Measurements from ENCODE around the gene SERF2.
A peak's percentile ranks its signal among the peaks of the same experiment; 100 is the strongest.
"Not testable (repeated sequence)": the region's sequence is repeated elsewhere in the genome, so short reads cannot be mapped to it uniquely, and the experiment has no call there.

The SERF2 gene

DNA sequence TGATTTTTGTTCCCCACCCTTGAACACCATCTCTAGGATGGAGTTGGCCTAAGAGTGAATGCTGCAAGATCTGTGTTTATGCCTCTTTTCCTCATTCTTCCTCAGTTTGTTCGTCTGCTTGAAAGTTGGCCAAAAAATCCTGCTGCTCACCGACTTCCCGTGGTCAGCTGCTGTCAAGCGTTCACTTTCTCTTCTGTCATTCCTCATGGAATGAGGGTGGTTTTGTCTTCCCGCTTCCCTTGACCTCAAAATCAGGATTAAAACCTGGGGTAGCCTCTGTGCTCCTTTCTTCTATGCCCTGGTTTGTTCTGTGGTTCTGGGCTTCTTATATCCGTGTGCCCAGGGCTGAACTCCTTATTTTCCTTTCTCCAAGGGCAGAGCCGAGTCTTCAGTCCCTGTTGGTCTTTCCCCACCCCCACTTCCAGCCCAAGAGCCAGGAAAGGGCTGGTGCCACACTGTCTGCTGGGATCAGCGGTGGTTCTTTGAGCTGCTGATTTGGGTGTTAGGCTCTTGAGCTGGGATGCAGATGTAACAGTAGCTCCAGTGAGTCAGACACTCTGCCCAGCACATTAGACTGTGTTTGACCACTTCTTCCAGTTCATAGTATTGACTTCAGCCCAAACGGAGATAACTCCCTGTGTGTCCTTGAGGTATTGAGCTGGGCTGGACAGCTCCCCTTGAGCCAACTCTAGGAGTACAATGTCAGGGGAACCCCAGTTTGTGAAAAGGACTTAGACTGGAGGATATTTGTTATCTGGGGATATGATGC lies 2.3 kb downstream of the SERF2 start:
- no peak for DNase-seq

DNA sequence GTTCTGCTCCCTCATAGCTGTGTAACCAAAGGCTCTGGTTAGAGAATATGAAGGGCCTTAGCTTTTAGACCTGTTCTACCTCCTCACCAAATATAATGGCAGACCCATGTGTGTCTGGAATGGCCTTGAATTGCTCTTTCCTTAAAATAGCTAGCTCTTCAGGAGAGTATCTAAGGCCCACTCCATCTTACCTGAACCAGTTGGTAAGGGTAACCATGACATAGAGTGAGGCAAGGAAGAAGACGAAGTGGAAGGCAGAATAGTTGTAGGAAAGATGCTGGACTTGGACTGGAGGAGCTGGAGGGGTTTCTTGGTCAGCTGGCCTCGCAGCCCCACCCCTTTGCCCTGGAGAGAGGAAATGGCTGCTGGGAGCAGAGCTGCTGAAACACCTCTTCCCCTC lies 3.1 kb downstream of the SERF2 start:
- no peak for DNase-seq

DNA sequence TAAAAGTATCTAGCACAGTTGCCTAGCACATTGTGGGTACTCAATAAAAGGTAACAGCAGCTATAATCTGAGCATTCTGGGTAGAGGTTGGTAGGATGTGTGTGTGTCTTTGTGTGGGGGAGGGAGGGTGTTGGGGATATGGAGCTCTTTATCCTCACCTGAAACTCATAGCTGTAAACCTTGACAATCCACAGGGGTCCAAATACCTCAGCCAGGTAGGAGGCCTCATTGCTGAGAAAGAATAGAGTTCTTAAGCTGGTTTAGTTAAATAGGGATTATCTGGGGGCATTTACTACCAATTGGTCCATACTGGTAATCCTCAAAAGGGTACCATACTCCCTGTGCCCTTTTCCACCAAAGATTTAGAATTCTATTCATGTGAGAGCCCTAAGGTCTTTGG lies 3.9 kb downstream of the SERF2 start:
- no peak for DNase-seq

DNA sequence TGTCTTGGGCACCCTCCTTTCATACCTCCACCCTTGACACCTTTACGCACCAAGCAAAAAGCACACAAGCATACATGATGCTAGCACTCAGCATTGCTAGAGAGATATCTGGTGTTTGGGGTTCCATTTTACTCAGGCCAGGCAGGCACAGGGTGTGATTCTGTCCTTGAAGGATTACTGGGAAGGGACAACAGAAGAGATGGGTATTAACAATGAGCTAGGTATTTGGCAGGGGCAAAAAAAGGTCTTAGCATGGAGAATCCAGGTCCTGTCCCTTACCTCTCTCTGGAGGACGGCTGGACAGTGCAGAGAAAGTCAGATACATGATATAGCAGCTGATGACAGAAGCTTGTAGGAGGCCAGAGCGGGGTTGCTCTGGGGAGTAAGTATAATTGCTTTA lies 4.4 kb downstream of the SERF2 start:
- no peak for DNase-seq

DNA sequence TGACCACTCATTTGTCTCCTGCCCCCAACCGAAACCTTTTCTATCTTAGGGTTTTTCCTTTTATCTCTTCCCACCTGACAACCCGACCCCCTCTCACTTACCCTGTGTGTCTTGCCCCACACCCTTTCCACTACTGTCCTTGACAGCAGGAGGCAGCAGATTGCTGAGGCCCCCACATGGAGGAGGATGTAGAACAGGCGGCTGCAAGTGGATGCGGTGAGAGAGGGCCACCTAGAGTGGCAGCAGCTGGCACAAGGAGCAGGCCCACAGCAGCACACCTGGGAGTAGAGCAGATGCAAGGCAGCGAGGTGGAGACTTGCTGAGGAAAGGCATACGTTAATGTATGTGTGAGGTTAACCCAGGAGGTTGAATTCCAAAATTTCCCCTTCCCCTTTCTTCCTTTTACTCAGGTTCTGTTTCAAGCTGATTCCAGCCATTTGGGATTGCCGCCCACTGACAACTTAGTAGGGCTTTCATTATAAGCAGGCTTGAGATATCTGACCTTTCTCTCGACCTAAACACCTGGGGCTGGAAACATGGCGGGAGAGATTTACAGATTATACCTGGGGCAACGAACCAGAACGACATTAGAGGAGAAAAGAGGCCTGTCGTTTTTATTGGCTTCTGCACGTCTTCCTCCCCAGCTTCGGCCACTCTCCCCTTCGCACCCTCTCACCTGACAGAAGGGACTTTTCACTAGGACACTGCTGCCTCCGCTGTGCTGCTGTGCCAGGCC lies 7.3 kb downstream of the SERF2 start:
- DNase-seq, result no peak

DNA sequence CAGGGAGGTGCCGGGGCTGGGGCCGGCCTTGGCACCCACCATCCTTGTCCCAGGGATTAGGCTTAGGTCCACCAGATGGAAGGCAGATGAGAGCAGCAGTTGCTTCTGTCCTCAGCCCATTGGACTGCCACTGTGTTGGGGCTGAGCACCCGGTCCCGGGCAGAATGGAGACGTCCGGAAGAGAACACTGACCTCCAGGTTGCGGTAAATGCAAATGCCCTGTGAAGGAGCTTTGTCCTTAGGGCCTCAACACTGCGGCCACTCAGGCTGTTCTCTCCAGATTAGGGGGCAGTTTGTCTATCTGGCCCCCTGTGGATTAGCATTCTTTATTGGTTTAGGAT lies 7.8 kb downstream of the SERF2 start, which contains the start of gene SERINC4:
Gene SERINC4, minus strand, starts transcription at position 276 of the 341 bp plus-strand sequence. Its CDS starts 234 bp downstream, at position 42.
- DNase-seq, result no peak

DNA sequence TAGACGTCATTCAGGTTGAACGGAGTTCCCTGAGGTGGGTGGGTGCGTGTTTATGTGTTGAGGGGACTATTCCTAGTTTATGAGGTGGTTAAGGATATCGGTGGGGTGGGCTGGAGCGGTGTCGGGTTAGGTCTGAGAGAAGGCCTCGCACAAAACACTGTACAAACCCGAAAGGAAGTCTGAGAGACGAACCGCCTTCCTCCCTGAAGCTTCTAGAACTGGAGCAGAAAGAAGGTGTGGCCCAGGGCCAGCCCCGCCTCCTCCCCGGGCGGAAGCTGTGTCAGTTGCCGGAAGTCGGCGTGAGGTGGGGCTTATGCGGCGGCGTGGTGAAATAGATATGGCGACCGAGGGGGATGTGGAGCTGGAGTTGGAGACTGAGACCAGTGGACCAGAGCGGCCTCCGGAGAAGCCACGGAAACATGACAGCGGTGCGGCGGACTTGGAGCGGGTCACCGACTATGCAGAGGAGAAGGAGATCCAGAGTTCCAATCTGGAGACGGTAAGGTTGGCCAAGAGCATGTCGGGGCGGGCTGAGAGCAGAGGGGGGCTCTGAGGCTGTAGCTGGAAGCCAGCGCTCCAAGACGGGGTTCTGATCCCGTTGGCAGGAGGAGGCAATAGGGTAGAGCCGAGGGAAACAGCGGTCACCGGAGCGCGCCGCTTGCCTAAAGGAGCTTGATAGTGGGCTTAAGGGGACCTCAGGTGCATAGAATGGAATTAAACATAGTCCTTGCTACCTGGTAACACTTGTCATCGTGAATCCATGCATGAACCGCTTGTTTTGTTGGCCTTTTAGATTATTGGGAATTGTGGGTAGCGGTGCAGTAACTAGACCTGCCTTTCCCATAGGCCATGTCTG lies 8.4 kb downstream of the SERF2 start, which contains the start of gene HYPK:
Gene HYPK, plus strand, starts transcription at position 314 of the 856 bp plus-strand sequence. Its CDS starts 24 bp downstream, at position 338.
- DNase-seq, result peak; percentile 94

DNA sequence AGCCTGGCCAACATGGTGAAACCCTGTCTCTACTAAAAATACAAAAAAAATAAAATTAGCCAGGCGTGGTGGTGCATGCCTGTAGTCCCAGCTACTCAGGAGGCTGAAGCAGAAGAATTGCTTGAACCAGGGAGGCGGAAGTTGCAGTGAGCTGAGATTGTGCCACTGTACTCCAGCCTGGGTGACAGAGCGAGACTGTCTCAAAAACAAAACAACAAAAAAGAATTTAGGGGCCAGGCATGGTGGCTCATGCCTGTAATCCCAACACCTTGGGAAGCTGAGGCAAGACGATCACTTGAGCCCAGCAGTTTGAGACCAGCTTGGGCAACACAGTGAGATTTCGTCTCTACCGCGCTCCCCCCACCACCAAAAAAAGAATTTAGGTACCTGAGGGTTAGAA lies 10.6 kb downstream of the SERF2 start:
- not testable (repeated sequence) for DNase-seq

DNA sequence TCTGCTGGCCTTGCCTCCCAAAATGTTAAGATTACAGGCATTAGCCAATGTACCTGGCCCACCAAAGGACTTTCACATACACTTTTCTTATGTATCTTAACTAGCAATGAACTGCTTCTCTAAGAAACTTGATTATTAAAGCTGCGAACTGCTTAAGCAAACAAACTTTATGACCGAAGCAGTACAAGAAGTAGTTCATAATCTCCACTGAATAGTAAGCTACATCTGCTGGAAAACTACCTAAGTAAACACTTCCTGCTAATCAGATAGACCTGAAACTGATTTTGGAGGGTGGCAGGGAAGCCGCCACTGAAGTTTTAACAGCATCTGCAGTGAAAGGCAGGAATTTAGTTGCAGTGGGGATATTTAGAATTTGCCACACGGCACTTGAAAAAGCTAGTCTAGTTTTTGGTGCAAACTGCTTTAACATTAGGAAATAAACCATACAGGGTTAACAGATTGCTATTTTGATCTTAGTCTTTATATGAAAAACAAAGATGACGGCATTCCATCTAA lies 16.4 kb downstream of the SERF2 start:
- no peak for DNase-seq

DNA sequence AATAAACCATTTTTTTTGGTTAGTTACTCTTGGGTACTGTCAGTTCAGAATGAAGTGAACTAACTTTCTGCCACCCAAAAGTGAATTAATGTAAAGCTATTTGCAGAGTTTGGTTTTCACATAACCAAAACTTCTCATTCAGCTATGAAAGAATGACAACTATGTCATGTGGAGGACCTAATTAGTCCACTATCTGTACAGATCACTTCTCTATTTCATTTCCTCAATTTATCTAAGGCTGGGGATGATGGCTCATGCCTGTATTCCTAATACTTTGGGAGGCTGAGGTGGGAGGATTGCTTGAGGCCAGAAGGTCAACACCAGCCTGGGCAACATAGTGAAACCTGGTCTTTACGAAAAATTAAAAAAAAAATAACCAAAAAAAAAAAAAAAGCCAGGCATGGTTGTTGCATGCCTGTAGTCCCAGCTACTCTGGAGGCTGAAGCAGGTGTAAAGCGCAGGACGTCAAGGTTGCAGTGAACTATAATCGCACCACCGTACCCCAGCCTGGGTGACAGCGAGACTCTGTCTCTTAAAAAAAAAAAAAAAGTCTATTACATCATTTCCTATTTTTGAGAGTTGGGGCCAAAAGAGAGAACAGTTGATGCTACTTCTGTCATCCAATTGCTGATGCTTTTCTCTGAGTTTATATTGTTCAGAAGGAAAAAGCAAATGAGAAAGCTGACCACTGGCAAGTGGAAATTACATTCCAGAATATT lies 17.0 kb downstream of the SERF2 start:
- peak in 1 of 2 donors; percentile 62 for DNase-seq

DNA sequence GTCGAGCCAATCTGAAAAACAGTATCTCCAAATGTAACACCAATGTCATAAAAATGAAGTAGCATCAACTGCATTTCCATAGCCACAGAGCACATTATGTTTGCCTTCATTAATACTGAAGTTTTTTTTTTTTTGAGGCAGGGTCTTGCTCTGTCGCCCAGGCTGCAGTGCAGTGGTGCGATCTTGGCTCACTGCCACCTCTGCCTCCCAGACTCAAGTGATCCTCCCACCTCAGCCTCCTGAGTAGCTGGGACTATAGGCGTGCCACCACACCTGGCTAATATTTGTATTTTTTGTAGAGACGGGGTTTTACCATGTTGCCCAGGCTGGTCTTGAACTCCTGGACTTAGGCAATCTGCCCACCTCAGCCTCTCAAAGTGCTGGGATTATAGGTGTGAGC lies 22.9 kb downstream of the SERF2 start:
- not testable (repeated sequence) for DNase-seq

DNA sequence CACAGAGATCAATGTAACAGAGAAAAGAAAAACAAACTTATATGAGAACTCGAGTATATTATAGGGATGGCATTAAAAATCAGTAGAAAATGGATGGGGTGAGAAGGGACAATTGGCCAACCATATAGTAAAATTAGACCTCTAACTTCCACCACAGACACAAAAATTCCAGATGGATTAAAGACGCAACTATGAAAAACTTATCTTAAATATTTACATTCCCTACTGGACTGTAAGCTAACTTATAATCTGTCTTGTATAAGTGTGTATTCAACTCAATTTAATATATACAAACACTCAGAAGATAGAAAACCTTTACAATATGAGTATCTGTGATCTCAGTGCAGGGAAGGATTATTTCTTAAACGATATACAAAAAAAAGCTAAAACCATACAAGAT lies 29.4 kb downstream of the SERF2 start:
- no peak for DNase-seq

DNA sequence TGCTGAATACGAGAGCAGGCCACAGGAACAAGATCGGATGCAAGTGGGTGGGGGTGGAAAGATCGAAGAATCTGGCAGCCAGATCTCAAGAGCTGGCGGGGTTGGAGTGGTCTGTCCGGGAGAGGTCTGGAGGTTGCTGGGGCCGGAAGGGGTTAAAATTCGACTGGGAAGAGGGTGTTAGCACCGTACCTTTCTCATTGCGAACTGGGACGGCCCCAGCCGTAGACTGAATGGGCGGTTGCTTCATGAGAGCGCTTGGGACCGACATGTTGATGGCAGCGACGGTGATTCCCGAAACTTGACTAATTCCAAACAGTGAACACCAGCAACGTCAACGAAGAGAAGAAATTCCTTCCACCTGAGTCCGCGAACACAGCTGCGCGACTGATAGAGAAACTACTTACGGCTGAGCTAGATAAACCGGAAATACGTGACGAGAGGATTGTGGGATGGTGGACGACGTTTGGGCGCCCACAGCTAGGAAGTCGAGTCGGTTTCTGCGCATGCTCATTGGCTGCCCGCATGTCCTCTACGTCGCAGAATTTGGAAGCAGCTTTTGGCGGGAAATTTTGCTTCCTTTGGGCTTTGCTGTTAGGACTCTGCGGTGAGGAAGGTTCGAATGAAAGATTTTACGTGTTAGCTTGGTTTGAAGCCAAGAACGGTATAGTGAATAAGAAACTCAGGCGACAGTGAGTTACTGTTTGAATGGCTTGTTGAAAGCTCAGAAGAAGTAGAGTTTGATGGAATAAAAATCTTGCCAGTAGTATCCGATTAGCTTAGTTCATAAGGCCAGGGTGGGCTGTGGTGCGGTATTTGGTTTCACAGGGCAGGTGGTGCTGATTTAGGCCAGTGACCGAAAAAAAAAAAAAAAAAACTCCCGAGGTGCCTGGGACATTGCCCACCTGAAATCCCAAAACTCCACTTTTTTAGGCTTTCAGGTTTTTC lies 32.5 kb downstream of the SERF2 start, which contains the start of gene MFAP1:
Gene MFAP1, minus strand, starts transcription at position 389 of the 945 bp plus-strand sequence. Its CDS starts 121 bp downstream, at position 268.
- DNase-seq, result peak; percentile 94 to 96

DNA sequence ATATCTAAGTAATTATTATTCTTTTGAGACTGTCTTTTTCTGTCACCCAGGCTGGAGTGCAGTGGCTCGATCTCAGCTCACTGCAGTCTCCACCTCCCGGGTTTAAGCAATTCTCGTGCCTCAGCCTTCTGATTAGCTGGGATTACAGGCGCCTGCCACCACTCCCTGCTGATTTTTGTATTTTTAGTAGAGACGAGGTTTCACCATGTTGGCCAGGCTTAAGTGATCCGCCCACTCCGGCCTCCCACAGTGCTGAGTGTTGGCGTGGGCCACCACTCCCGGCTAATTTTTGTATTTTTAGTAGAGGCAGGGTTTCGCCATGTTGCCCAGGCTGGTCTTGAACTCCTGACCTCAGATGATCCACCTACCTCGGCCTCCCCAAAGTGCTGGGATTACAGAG lies 33.2 kb downstream of the SERF2 start:
- DNase-seq, result not testable (repeated sequence)

DNA sequence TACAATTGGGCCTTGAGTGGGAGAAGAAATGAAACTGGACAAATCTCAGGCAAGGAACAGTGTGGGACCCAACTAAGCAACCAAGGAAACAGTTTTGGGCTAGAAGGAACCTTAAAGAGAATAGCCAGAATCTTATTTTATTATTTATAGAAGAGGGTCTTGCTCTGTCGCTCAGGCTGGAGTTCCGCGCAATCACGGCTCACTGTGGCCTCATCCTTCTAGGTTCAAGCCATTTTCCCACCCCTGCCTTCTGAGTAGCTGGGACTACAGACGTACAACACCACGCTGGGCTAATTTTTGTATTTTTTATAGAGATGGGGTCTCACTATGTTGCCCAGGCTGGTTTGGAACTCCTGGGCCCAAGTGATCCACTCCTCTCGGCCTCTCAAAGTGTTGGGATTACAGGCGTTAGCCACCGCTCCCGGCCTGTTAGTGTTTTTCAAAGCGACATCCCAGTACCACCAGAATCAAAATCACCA lies 33.9 kb downstream of the SERF2 start:
- no peak for DNase-seq

DNA sequence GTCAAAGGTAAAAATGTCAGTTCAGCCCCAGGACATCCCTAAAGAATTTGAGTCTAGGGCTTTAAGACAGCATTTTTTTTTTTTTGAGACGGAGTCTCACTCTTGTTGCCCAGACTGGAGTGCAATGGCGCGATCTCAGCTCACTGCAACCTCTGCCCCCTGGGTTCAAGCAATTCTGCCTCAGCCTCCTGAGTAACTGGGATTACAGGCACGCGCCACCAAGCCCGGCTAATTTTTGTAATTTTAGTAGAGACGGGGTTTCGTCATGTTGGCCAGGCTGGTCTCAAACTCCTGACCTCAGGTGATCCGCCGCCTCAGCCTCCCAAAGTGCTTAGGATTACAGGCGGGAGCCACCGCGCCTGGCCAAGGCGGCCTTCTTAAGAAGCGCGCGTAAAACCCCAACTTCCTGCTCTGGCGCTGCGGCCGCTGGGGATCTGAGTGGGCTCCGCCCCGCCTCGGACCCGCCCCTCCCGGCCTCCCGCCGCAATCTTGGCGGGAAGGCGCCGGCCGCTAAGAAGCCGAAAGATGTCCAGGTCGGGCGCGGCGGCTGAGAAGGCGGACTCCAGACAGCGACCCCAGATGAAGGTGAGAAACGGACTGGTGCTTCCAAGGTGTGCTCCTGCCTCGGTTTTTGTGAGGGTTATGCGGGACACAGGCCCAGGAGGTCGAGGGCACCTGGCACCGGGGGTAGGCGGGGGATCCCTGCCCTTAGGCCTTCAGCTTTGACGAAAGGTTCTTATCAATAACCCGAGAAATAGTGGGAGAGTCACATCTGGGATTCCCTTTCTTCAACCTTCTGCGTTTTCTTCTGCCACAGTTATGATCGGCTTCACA lies 34.6 kb downstream of the SERF2 start, which contains the start of gene WDR76:
Gene WDR76, plus strand, starts transcription at position 495 of the 834 bp plus-strand sequence. Its CDS starts 31 bp downstream, at position 526.
- peak; percentile 74 to 75 for DNase-seq

DNA sequence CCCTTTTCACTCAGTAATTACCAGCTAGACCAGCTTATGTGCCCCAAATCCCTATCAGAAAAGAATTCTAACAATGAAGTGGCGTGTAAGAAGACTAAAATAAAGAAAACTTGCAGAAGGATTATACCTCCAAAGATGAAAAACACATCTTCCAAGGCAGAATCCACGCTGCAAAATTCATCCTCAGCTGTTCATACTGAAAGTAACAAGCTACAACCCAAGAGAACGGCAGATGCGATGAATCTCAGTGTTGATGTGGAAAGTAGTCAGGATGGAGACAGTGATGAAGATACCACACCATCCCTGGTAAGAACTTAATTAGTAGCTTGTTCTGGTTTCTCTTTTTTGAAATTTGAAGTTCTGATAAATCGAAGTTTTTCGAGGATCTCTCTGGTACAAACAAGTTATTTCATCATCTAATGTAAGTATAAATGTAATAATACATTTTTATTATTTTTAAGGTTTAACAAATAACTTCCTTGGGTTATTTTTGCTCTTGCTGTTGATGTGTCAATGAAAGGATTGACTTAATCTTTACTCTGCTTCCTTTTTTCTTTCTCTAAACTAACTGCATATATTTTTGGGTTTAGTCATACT lies 36.0 kb downstream of the SERF2 start:
- DNase-seq, result no peak

DNA sequence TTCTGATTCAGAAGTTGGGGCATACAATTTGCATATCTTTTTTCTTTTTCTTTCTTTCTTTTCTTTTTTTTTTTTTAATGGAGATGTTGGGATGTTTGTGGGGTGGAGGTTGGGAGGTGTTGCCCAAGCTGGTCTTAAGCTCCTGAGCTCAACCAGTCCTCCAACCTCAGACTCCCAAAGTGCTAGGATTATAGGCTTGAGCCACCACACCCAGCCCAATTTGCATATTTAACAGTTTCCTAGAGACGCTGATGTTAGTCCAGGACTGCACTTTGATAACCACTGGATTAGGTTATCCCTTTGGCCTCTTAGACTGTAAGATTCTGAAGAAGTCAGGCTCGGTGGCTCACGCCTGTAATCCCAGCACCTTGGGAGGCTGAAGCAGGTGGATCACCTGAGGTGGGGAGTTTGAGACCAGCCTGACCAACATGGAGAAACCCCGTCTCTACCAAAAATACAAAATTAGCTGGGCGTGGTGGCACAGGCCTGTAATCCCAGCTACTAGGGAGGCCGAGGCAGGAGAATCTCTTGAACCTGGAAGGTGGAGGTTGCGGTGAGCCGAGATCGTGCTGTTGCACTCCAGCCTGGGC lies 37.9 kb downstream of the SERF2 start:
- DNase-seq, result not testable (repeated sequence)

Measured in CD4-positive, alpha-beta T cell treated with Interleukin-1 beta for 1 hour (primary cell).